HCT116 (cell line): ENCODE results near the gene EPS8L2. TPM values are rescaled to one million over a fixed set of nuclear protein-coding genes. Genes with fewer than 3 reads are reported as not detected.

Experiments
- ATAC-seq: fragments of 200-7000 bp; cut with Tn5 transposase; 2 replicates; pipeline ENCODE4 v1.9.1; 2020; ENCODE audit warnings: mild to moderate bottlenecking, moderate library complexity
- BruUV-seq: library from RNA; stranded (reverse); fragments of 400-500 nt; replicated peaks from 2 replicates; lab custom pipeline; 2021; lab: Mats Ljungman, UMichigan
- CTCF ChIA-PET: fragments of 300-600 bp; sonication (Branson Sonifier 250); formaldehyde crosslinking; loops from one replicate; lab custom pipeline; 2021; ENCODE audit warnings: antibody characterized with exemption; lab: Charles Lee
- POLR2A ChIA-PET: fragments of 300-600, 350-600 bp; sonication (Branson Sonifier 250); formaldehyde crosslinking; loops from one replicate; lab custom pipeline; 2021; ENCODE audit warnings: antibody characterized with exemption; lab: Charles Lee
- RAD21 ChIA-PET, 2 experiments: fragments of 300-600 bp; sonication (Branson Sonifier 250); formaldehyde crosslinking; loops; one replicate each; lab custom pipeline; 2023; ENCODE audit warnings: low total read pairs in 2 of 2; ENCODE audit not compliant: uncharacterized antibody in 2 of 2, unreplicated experiment in 2 of 2, low non-redundant PET in 1 of 2; lab: Charles Lee
- DNase-seq: peaks from one replicate; pipeline ENCODE4 v3.0.0-alpha.2; 2010; ENCODE audit warnings: low read depth, low spot score
- H2AFZ ChIP-seq: fragments of 200-600 bp; shearing (Covaris generic), sonication (generic); 2 replicates; pipeline ENCODE4 v1.6.1; 2017; ENCODE audit warnings: low read depth, mixed run types, mixed read lengths, antibody characterized with exemption, low read length; ENCODE audit not compliant: poor library complexity, severe bottlenecking
- H3K27ac ChIP-seq: 2 replicates; pipeline ENCODE4 v1.5.1; 2012; ENCODE audit warnings: low read depth, low read length
- H3K27me3 ChIP-seq: fragments of 200-600 bp; sonication (generic); 2 replicates; pipeline ENCODE4 v1.6.1; 2016; ENCODE audit warnings: mixed run types, low read length, mixed read lengths; ENCODE audit not compliant: insufficient read depth
- H3K36me3 ChIP-seq, 2 experiments: fragments of 200-500 bp in 1 of 2; fragments of 200-600 bp in 1 of 2; sonication (Bioruptor generic) in 1 of 2; sonication (generic) in 1 of 2; 2 replicates each; pipeline versions ENCODE4 v1.5.1 to v1.6.1; 2014 to 2016; ENCODE audit warnings: low read length in 2 of 2, inconsistent platforms in 1 of 2, mixed read lengths in 1 of 2, mixed run types in 1 of 2; ENCODE audit not compliant: insufficient read depth in 2 of 2, control insufficient read depth in 1 of 2
- H3K4me1 ChIP-seq, 2 experiments: fragments of 200-600 bp in 1 of 2; sonication (generic) in 1 of 2; 2 replicates each; pipeline versions ENCODE4 v1.5.1 to v1.6.1; 2012 to 2017; ENCODE audit warnings: low read length in 2 of 2, inconsistent platforms in 1 of 2, mild to moderate bottlenecking in 1 of 2, mixed read lengths in 1 of 2, mixed run types in 1 of 2, moderate library complexity in 1 of 2; ENCODE audit not compliant: insufficient read depth in 2 of 2, control insufficient read depth in 1 of 2
- H3K4me2 ChIP-seq: fragments of 200-600 bp; sonication (generic); 2 replicates; pipeline ENCODE4 v1.6.1; 2017; ENCODE audit warnings: mixed run types, low read length, mixed read lengths
- H3K4me3 ChIP-seq, 2 experiments: fragments of 200-600 bp in 1 of 2; sonication (generic) in 1 of 2; replicated peaks in 1 of 2; 2 replicates each; pipeline ENCODE4 v1.5.1; 2011 to 2016; ENCODE audit warnings: low read length in 2 of 2, control low read depth in 1 of 2, low read depth in 1 of 2, mild to moderate bottlenecking in 1 of 2, mixed read lengths in 1 of 2, mixed run types in 1 of 2
- H3K79me2 ChIP-seq: fragments of 200-600 bp; sonication (generic); 2 replicates; pipeline ENCODE4 v1.6.1; 2017; ENCODE audit warnings: mild to moderate bottlenecking, mixed run types, low read length, moderate library complexity, mixed read lengths; ENCODE audit not compliant: insufficient read depth
- H3K9ac ChIP-seq: fragments of 200-600 bp; sonication (generic); 2 replicates; pipeline ENCODE4 v1.6.1; 2016; ENCODE audit warnings: low read length, mixed read lengths
- H3K9me2 ChIP-seq: fragments of 200-600 bp; sonication (generic), shearing (Covaris generic); 2 replicates; pipeline ENCODE4 v1.6.1; 2017; ENCODE audit warnings: mixed run types, mild to moderate bottlenecking, moderate library complexity; ENCODE audit not compliant: insufficient read depth
- H3K9me3 ChIP-seq, 2 experiments: fragments of 200-500 bp in 1 of 2; fragments of 200-600 bp in 1 of 2; sonication (Bioruptor generic) in 1 of 2; sonication (generic) in 1 of 2; 2 replicates each; pipeline ENCODE4 v1.6.1; 2014 to 2017; ENCODE audit warnings: low read length in 2 of 2, mixed read lengths in 2 of 2, inconsistent platforms in 1 of 2, low read depth in 1 of 2, mild to moderate bottlenecking in 1 of 2, mixed run types in 1 of 2, moderate library complexity in 1 of 2; ENCODE audit not compliant: control insufficient read depth in 1 of 2, insufficient read depth in 1 of 2
- H4K20me1 ChIP-seq: fragments of 200-600 bp; sonication (generic), shearing (Covaris generic); 2 replicates; pipeline ENCODE4 v1.6.1; 2017; ENCODE audit warnings: mixed run types, mild to moderate bottlenecking, moderate library complexity; ENCODE audit not compliant: insufficient read depth
- CBX3 ChIP-seq: IDR thresholded peaks from 2 replicates; pipeline ENCODE4 v1.6.1; 2012; ENCODE audit warnings: low read depth
- EZH2 ChIP-seq: fragments of 200-600 bp; sonication (generic); IDR thresholded peaks from 2 replicates; pipeline ENCODE4 v1.6.1; 2017; ENCODE audit warnings: antibody characterized with exemption, mixed run types
- POLR2AphosphoS5 ChIP-seq: IDR thresholded peaks from 2 replicates; pipeline ENCODE4 v1.6.1; 2011; ENCODE audit warnings: mild to moderate bottlenecking, low read depth, low read length, moderate library complexity
- RAD21 ChIP-seq: IDR thresholded peaks from 2 replicates; pipeline ENCODE4 v1.6.1; 2012; ENCODE audit warnings: low read depth, mild to moderate bottlenecking
- SIN3A ChIP-seq: IDR thresholded peaks from 2 replicates; pipeline ENCODE4 v1.6.1; 2012; ENCODE audit warnings: low read depth
- SP1 ChIP-seq: IDR thresholded peaks from 2 replicates; pipeline ENCODE4 v1.6.1; 2012; ENCODE audit warnings: low read depth
- SRF ChIP-seq: IDR thresholded peaks from 2 replicates; pipeline ENCODE4 v1.6.1; 2012; ENCODE audit warnings: low read depth
- intact Hi-C: fragments of 100-400 bp; cut with micrococcal nuclease; formaldehyde crosslinking; loops from 2 replicates; pipeline ENCODE4 v1.10.0; 2022
- total RNA-seq: library from RNA; stranded (reverse); gene quantifications from one replicate; pipeline ENCODE4 v1.2.1, GENCODE V29; 2021; ENCODE audit not compliant: unreplicated experiment
- TF ChIP-seq, protein P1 (sequence below), 3 experiments: fragments of 200-600 bp in 1 of 3; sonication (generic) in 1 of 3; IDR thresholded peaks in 2 of 3; conservative IDR thresholded peaks in 1 of 3; 2 replicates each; pipeline ENCODE4 v1.5.1; 2012 to 2017; ENCODE audit warnings: low read depth in 2 of 3, low read length in 2 of 3, antibody characterized with exemption in 1 of 3, borderline replicate concordance in 1 of 3, control low read depth in 1 of 3, mild to moderate bottlenecking in 1 of 3, mixed read lengths in 1 of 3, mixed run types in 1 of 3, moderate library complexity in 1 of 3; ENCODE audit not compliant: insufficient read depth in 1 of 3
- TF ChIP-seq, protein P2 (sequence below): IDR thresholded peaks from 2 replicates; pipeline ENCODE4 v1.6.1; 2012

EPS8L2 gene
- total RNA-seq, 1 experiment from 2014 or later, result 157 TPM

DNA sequence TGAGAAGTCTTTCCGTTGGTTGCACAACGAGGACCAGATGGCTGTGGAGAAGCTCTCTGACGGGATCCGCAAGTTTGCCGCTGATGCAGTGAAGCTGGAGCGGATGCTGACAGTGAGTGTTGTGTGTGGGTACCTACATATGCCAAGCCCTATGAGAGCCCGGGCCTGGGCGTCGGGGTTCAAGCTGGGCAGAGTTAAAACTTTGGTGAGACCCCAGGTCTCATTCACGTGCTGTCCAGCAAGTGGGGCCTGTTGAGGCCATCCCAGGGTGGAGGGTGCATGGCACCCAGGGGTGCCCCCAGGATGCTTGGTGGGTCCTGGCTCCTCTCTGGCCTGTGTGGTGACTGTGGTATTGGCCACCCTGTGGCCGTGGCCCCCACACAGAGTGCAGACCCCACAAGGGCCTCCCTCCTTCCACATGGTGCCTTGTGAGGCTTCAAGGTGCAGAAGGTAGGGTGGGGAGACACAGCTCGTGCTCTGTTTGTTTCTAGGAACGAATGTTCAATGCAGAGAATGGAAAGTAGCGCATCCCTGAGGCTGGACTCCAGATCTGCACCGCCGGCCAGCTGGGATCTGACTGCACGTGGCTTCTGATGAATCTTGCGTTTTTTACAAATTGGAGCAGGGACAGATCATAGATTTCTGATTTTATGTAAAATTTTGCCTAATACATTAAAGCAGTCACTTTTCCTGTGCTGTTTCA is 58.4 kb downstream of the EPS8L2 start:
- BruUV-seq, result no TSS peak
- H4K20me1 ChIP-seq, result peaks cover 5% of the 10 kb centered on the region; the same call in 1 of the 2 replicates
- no peaks in the 10 kb centered on the region for H3K27me3 ChIP-seq
- DNase-seq (no peak), ATAC-seq (no peak)
- peak overlapping the region; percentile 45 for H3K27ac ChIP-seq
- ChIA-PET CTCF (no interaction called here), POLR2A (interaction anchor here (1.6 to 1.9 kb wide), 2 partner anchors 31 to 55 kb away, joined by 4 to 5 read pairs; partner anchors contain the start of gene PNPLA2), RAD21 (no interaction called here)
- H3K9me3 ChIP-seq, result no peaks in the 10 kb centered on the region
- intact Hi-C loops, result loop anchor here (1.0 to 2.0 kb wide), 3 partner anchors 36 to 101 kb away; no protein-coding TSS in a partner anchor
- H3K79me2 ChIP-seq, result peaks cover 9% of the 10 kb centered on the region; the same call in 1 of the 2 replicates
- no peak overlapping the region for H3K4me3 ChIP-seq
- peaks cover 24 to 56% of the 10 kb centered on the region in 2 experiments for H3K36me3 ChIP-seq
- TF ChIP-seq POLR2AphosphoS5, result peak; percentile 43
- no peak for TF ChIP-seq SIN3A
- no peak for TF ChIP-seq CBX3
- H3K4me2 ChIP-seq, result no peak overlapping the region
- H3K9me2 ChIP-seq, result no peaks in the 10 kb centered on the region
- no peak overlapping the region for H2AFZ ChIP-seq
- H3K4me1 ChIP-seq, result peaks cover 20 to 48% of the 10 kb centered on the region in 2 experiments
- peak overlapping the region; percentile 63 for H3K9ac ChIP-seq

DNA sequence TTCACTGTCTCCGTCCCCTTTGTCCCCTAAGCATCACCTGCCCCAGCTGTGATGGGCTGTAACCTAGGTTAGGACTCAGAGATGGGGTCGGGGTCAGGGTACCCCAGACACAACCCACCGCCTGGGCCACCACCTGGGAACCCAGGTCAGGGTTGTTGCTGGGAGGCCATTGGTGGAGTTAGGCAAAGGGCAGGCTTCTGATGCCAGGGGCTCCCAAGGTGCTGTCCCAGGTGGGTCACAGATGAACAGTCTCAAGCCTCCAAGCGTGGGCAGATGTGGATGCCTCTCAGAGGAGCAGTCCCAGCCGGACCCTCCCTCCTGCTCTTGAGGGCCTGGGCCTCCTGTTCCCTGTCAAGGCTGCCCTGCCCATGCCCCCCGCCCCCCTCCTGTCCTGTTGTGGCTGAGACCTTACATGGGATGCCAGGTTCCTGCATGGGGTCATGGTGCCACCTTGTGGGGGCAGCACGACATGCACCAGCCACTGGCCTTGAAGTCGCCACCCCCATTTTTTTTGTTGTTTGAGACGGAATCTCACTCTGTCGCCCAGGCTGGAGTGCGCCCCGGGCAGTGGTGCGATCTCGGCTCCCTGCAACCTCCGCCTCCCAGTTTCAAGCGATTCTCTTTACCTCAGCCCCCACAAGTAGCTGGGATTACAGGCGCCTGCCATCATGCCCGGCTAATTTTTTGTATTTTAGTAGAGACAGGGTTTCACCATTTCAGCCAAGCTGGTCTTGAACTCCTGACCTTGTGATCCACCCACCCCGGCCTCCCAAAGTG is 59.2 kb downstream of the EPS8L2 start:
- no TSS peak for BruUV-seq
- Histone ChIP-seq H3K9me2 (no peaks in the 10 kb centered on the region), H3K4me1 (peaks cover 20 to 48% of the 10 kb centered on the region in 2 experiments), H2AFZ (no peak overlapping the region), H3K27me3 (no peaks in the 10 kb centered on the region), H3K4me3 (no peak overlapping the region), H4K20me1 (peaks cover 5% of the 10 kb centered on the region; the same call in 1 of the 2 replicates), H3K9me3 (no peaks in the 10 kb centered on the region), H3K9ac (no peak overlapping the region; the same call in 1 of the 2 replicates), H3K27ac (peak overlapping the region; percentile 45), H3K36me3 (peaks cover 22 to 54% of the 10 kb centered on the region in 2 experiments), H3K4me2 (no peak overlapping the region), H3K79me2 (peaks cover 9% of the 10 kb centered on the region; the same call in 1 of the 2 replicates)
- POLR2A ChIA-PET, result interaction anchor here (1.9 kb wide), 1 partner anchor 54 kb away, joined by 5 read pairs; the partner anchor contains the start of gene PNPLA2
- ATAC-seq, result peak; percentile 43
- RAD21 ChIA-PET, result no interaction called here
- no peak for TF ChIP-seq EZH2
- TF ChIP-seq SRF, result no peak
- TF ChIP-seq, protein P1, sequence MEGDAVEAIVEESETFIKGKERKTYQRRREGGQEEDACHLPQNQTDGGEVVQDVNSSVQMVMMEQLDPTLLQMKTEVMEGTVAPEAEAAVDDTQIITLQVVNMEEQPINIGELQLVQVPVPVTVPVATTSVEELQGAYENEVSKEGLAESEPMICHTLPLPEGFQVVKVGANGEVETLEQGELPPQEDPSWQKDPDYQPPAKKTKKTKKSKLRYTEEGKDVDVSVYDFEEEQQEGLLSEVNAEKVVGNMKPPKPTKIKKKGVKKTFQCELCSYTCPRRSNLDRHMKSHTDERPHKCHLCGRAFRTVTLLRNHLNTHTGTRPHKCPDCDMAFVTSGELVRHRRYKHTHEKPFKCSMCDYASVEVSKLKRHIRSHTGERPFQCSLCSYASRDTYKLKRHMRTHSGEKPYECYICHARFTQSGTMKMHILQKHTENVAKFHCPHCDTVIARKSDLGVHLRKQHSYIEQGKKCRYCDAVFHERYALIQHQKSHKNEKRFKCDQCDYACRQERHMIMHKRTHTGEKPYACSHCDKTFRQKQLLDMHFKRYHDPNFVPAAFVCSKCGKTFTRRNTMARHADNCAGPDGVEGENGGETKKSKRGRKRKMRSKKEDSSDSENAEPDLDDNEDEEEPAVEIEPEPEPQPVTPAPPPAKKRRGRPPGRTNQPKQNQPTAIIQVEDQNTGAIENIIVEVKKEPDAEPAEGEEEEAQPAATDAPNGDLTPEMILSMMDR (IDR thresholded peaks at IDR 0.05 in 2 of 3, conservative IDR thresholded peaks at IDR 0.05 in 1 of 3; ENCODE audit: borderline replicate concordance in 1 of 3, insufficient read depth in 1 of 3, low read depth in 2 of 3, low read length in 2 of 3), result peak; percentile 73 to 84 (median 73); a peak in 5 of 6 replicates
- peak; percentile 83 for TF ChIP-seq RAD21
- no peak for TF ChIP-seq SP1
- TF ChIP-seq POLR2AphosphoS5, result peak; percentile 42; the same call in 1 of the 2 replicates
- TF ChIP-seq, protein P2, sequence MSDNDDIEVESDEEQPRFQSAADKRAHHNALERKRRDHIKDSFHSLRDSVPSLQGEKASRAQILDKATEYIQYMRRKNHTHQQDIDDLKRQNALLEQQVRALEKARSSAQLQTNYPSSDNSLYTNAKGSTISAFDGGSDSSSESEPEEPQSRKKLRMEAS, result no peak
- DNase-seq, result peak; percentile 47
- CTCF ChIA-PET, result no interaction called here
- intact Hi-C loops, result loop anchor here (1.0 to 2.0 kb wide), 3 partner anchors 36 to 102 kb away; no protein-coding TSS in a partner anchor
